ENCODE data around the gene CYP2W1. TPM values are rescaled to one million over a fixed set of nuclear protein-coding genes. Genes with fewer than 3 reads are reported as not detected.

The CYP2W1 gene
- total RNA-seq, 1 experiment from 2014 or later, result not detected

- Histone ChIP-seq H3K9me2 (ENCODE audit: insufficient read depth) (no peaks in the 10 kb centered on the region), H3K27ac (no peak overlapping the region), H2AFZ (no peak overlapping the region), H4K20me1 (ENCODE audit: insufficient read depth) (peaks cover 26% of the 10 kb centered on the region), H3K36me3 (ENCODE audit: low read depth) (no peaks in the 10 kb centered on the region), H3K4me1 (replicated peaks; ENCODE audit: insufficient read depth) (no peaks in the 10 kb centered on the region), H3F3A (ENCODE audit: insufficient read depth, low read depth) (peaks cover 10% of the 10 kb centered on the region; the same call in 1 of the 2 replicates), H3K4me2 (no peak overlapping the region), H3K9me3 (ENCODE audit: insufficient read depth, low read depth) (no peaks in the 10 kb centered on the region), H3K79me2 (ENCODE audit: low read depth) (no peaks in the 10 kb centered on the region), H3K27me3 (ENCODE audit: insufficient read depth, low read depth) (no peaks in the 10 kb centered on the region), H3K4me3 (no peak overlapping the region)
- TF ChIP-seq CTCF (conservative IDR thresholded peaks at IDR 0.05) (no peak), EZH2 (IDR thresholded peaks at IDR 0.05; ENCODE audit: low read depth) (no peak)
- ChIA-PET CTCF (no interaction called here), POLR2A (ENCODE audit: unreplicated experiment) (no interaction called here)
- intact Hi-C loops (cut with micrococcal nuclease; ENCODE audit: unreplicated experiment), result no loop called here
- DNase-seq, result no peak
- no TSS peak for BruUV-seq (replicated peaks)
Measured at GRCh38 chr7:1004018-1004852, 21.3 kb downstream of the CYP2W1 start.

- H3K4me2 ChIP-seq, result no peak overlapping the region
- H3K4me3 ChIP-seq, result no peak overlapping the region
- no peaks in the 10 kb centered on the region for H3K36me3 ChIP-seq (ENCODE audit: low read depth)
- no peaks in the 10 kb centered on the region for H3K9me3 ChIP-seq (ENCODE audit: insufficient read depth, low read depth)
- ChIA-PET POLR2A (ENCODE audit: unreplicated experiment) (no interaction called here), CTCF (no interaction called here)
- H3K9me2 ChIP-seq (ENCODE audit: insufficient read depth), result no peaks in the 10 kb centered on the region
- intact Hi-C loops (cut with micrococcal nuclease; ENCODE audit: unreplicated experiment), result no loop called here
- no peak overlapping the region for H2AFZ ChIP-seq
- DNase-seq, result no peak
- H3F3A ChIP-seq (ENCODE audit: insufficient read depth, low read depth), result peaks cover 14% of the 10 kb centered on the region; the same call in 1 of the 2 replicates
- TF ChIP-seq CTCF (conservative IDR thresholded peaks at IDR 0.05), result no peak
- no peak for TF ChIP-seq EZH2 (IDR thresholded peaks at IDR 0.05; ENCODE audit: low read depth)
- no peaks in the 10 kb centered on the region for H3K27me3 ChIP-seq (ENCODE audit: insufficient read depth, low read depth)
- H4K20me1 ChIP-seq (ENCODE audit: insufficient read depth), result peaks cover 26% of the 10 kb centered on the region
- H3K27ac ChIP-seq, result no peak overlapping the region
- BruUV-seq (replicated peaks), result no TSS peak
- no peaks in the 10 kb centered on the region for H3K4me1 ChIP-seq (replicated peaks; ENCODE audit: insufficient read depth)
- H3K79me2 ChIP-seq (ENCODE audit: low read depth), result no peaks in the 10 kb centered on the region
Measured at GRCh38 chr7:1005303-1005702, 22.3 kb downstream of the CYP2W1 start.

- DNase-seq, result no peak
- peaks cover 33% of the 10 kb centered on the region for H4K20me1 ChIP-seq (ENCODE audit: insufficient read depth)
- H3K4me2 ChIP-seq, result no peak overlapping the region
- H3K36me3 ChIP-seq (ENCODE audit: low read depth), result no peaks in the 10 kb centered on the region
- POLR2A ChIA-PET (ENCODE audit: unreplicated experiment), result no interaction called here
- intact Hi-C loops (cut with micrococcal nuclease; ENCODE audit: unreplicated experiment), result no loop called here
- TF ChIP-seq CTCF (conservative IDR thresholded peaks at IDR 0.05), result no peak
- no peak for TF ChIP-seq EZH2 (IDR thresholded peaks at IDR 0.05; ENCODE audit: low read depth)
- no peak overlapping the region for H2AFZ ChIP-seq
- no peaks in the 10 kb centered on the region for H3K4me1 ChIP-seq (replicated peaks; ENCODE audit: insufficient read depth)
- H3K4me3 ChIP-seq, result no peak overlapping the region
- H3F3A ChIP-seq (ENCODE audit: insufficient read depth, low read depth), result peaks cover 10% of the 10 kb centered on the region; the same call in 1 of the 2 replicates
- no TSS peak for BruUV-seq (replicated peaks)
- CTCF ChIA-PET, result no interaction called here
- H3K79me2 ChIP-seq (ENCODE audit: low read depth), result no peaks in the 10 kb centered on the region
- H3K27ac ChIP-seq, result no peak overlapping the region
- no peaks in the 10 kb centered on the region for H3K27me3 ChIP-seq (ENCODE audit: insufficient read depth, low read depth)
- no peaks in the 10 kb centered on the region for H3K9me2 ChIP-seq (ENCODE audit: insufficient read depth)
- H3K9me3 ChIP-seq (ENCODE audit: insufficient read depth, low read depth), result no peaks in the 10 kb centered on the region
Measured at GRCh38 chr7:1007901-1008300, 24.9 kb downstream of the CYP2W1 start.

All from PC-9 (cell line).